Inflammatory macrophage treated with lipopolysaccharide for 1 hour (primary cell): ENCODE measurements around the gene TST.
"Not testable (repeated sequence)": the region's sequence is repeated elsewhere in the genome, so short reads cannot be mapped to it uniquely, and the experiment has no call there.

Source experiments
- DNase-seq, 2 donors: peaks; one replicate each; pipeline ENCODE4 v3.0.0-alpha.2; 2020 to 2022

TST gene

DNA sequence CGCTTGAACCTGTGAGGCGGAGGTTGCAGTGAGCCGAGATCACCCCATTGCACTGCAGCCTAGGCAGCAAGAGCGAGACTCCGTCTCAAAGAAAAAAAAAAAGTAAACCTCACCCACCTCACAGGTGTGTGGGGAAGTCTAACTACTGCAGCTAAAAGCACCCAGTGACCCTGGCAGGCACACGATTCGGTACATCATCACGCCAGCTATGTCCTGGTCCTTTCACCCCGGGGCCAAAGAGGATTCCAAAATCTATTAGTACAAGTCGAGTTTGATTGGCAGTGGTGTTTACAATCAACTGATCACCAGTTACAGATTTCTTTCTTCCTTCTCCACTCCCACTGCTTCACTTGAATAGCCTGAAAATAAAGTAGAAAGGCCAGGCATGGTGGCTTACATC is 6.3 kb downstream of the TST start:
- DNase-seq = no peak

DNA sequence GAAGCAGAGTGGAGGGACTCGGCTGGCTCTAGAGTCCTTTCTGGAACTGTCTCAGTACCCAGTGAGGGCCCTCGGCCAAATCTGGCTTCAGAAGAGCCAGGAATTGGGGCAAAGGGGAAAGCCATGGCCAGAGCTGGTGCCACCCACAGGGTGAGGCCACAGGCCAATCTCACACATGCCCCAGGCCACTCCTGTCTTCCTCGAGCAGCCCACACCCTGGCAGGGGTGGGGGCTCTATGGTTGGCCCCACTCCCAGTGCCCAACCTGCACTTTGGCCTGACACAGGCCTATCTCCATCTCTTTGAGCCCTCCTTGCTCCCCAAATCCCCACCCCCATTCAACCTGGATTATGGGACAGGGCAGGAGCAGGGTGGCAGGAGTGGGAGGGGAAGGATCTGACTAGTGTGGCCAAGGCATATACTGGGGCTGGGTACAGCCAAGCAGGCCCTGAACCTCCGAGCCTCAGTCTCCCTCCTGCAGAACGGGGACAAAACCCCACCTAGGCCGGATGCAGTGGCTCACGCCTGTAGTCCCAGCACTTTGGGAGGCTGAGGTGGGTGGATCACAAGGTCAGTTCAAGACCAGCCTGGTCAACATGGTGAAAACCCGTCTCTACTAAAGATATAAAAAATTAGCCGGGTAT is 6.9 kb downstream of the TST start:
- no peak for DNase-seq

DNA sequence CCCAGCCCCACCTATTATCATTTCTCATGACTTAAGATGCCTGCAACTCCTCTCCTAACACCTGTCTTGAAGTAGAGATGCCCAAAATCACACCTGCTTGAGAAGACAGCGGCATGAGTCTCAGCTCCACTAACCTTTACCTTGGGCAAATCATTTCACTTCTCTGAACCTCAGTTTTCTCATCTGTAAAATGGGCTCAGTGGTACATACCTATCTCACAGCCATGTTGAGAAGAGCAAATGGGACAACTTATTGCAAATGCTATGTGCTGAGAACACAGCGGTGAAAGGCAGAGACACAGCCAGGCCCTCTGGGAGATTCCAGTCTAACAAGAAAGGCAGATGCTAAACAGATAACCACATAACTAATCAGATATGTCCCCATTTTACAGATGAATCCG is 7.8 kb downstream of the TST start:
- DNase-seq = no peak

GRCh38 chr22:37010976-37011375 is 8.3 kb downstream of the TST start:
- no peak for DNase-seq

GRCh38 chr22:37010174-37010573 is 9.1 kb downstream of the TST start:
- DNase-seq = no peak

- no peak for DNase-seq
These were observed 9.8 kb downstream of the TST start for GRCh38 chr22:37009490-37009889.

- DNase-seq = peak; percentile 68 to 70
These were observed 10.9 kb downstream of the TST start for GRCh38 chr22:37008365-37008764.

DNA sequence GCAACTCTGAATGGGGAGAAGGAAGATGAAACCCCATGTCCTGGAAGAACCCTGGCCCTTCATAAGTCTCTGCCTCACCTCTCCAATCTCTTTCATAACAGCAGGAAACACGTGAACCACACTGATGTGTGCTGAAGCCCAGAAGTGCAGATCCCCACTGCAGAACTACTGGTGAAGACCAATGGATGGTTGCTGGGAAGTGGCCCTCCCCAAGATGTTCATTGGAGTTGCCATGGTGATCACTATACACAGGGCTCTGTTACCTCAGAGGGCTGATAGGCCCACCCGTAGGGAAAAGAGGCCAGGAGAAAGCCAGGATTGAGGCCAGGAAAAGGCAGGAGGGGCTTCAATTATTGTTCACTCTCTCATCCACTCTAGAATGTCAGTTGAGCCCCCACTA is 11.6 kb downstream of the TST start:
- no peak for DNase-seq

GRCh38 chr22:37002633-37003032 is 16.6 kb downstream of the TST start:
- no peak for DNase-seq

GRCh38 chr22:37001826-37002225 is 17.4 kb downstream of the TST start:
- DNase-seq = no peak

DNA sequence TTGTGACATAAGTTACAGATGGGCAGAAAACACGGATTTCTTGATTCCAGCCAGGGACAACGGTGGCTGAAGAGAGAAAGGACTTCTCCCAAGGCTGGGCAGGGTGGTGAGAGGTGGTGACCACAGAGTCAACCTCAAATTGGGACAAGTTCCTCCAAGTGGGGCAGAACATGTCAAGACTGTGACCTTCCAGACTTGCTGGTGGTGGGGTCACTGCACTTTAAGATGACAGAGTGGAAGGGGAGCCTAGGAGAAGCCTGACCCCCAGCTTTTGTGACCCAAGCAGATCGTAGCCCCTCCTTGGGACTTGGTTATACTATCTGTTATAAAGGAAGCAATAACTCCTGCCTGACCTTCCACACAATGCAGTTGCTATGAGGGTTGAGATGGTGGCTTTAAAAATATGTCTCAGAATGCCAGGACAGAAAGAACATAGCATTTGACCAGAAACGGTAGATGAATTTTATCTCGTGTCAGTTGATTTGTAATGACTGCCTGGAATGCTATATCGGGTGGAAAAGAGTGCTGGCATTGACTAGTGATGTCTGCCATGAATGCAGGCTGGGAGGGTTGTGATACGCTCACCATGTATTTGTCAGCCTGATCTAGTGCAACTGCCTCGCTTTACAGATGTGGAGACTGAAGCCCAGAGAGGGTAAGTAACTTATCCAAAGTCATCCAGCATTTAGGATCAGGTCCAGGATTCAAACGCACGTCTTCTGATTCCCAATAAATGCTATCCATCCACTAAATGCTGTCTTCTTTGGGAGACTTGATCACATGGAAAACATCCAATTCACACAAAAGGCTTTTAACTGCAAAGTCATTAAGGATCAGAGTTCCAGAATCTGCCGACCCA is 18.3 kb downstream of the TST start:
- no peak for DNase-seq

- DNase-seq = no peak
These were observed 19.8 kb downstream of the TST start for GRCh38 chr22:36999463-36999862.

DNA sequence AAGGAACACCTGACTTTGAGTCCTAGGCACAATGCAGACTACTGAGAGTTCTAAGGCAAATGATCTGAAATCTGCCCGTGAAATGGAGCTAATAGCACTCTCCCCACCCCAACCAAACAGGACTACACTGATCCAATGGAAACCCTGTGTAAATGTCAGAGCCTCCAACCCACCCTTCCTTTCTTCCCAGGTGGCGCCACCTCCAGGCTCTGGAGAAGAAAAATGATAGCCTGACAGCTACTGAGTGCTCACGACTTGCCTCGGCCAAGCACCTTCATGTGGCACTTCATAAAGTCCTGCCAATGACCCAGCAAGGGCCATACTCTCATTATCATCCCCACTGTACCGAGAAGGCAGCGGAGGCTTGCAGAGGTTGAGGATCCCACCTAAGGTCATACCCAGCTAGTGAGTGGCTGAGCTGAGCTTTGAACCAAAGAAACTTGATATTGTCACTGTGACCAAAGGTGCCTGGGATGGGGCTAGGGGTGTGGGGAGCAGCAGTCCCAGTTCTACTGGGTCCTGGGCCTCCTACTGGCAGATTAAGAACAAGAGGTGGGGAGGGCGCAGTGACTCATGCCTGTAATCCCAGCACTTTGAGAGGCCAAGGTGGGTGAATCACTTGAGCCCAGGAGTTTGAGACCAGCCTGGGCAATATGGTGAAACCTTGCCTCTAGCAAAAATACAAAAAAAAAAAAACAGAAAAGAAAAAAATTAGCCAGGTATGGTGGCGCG is 20.5 kb downstream of the TST start:
- DNase-seq = no peak

- DNase-seq = no peak
These were observed 21.5 kb downstream of the TST start for GRCh38 chr22:36997746-36998145.

DNA sequence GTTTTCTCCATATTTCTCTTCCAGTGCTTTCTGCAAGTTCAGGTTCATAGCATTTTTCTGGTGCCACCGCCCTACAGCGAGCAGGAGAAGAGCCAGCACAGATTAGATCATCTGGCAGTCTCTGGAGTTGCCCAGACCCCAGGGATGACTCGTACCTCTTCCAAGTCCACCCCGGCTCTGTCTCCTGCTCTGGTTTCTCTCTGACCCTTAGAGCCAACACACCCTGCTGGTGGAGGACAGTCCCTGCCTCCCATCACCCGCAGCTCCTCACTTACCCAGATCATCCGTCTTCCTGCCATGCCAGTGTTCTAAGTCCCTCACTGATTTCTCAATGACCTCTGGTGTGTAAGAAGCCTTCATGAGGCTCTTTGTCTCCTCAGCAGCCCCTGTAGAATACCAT is 28.0 kb downstream of the TST start:
- no peak for DNase-seq

DNA sequence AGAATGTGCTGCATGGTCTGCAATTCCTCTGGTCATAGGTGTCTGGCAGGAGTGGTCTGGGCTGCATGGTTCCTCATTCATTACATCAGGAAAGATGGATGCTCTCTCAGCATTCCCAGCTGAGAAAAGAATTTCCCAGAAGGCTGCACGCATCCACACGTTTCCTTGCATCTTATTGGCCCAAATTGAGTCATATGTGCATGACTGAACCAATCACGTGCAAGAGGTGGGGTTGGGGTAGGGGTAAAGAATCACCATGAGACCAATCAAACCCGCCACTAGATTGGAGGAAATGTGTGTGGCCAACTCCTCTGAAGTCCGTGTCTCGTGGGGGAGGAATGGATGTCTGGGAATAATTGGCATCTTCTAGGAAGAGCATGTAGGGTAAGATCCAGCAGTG is 28.8 kb downstream of the TST start:
- DNase-seq = no peak

- DNase-seq = not testable (repeated sequence)
These were observed 30.2 kb downstream of the TST start for GRCh38 chr22:36989012-36989411.

DNA sequence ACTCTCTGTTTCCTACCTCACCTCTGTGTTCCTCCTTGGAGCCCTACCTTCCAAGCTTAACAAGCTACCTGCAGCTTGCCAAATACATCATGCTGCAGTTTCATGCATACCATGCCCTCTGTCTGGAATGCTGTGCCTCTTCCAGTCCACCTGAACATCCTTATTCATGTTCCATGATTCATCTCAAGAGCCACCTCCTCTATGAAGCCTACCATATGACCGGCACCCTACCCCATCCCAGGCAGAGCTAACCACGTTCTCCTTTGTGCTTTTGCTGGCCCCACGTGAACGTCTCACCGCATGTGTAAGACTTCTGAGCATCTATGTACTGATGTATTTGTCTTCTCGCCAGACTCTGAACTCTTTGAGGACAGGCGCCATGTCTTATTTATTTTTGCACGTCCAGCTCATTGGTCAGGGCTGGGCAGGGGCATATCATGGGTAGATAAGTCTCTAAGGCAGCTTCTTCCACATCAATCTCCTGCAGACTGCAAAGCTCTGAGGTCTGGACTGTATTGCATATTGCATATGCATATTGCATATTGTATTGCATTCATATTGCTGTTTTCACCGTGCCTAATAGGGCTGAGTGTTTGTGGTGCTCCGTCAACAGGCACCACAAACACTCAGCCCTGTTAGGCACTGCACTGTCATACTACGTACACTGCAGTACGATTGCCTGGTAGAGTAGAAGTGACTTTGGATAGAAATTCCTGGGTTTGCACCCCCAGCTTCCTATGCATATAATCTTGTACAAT is 31.0 kb downstream of the TST start:
- DNase-seq = no peak

DNA sequence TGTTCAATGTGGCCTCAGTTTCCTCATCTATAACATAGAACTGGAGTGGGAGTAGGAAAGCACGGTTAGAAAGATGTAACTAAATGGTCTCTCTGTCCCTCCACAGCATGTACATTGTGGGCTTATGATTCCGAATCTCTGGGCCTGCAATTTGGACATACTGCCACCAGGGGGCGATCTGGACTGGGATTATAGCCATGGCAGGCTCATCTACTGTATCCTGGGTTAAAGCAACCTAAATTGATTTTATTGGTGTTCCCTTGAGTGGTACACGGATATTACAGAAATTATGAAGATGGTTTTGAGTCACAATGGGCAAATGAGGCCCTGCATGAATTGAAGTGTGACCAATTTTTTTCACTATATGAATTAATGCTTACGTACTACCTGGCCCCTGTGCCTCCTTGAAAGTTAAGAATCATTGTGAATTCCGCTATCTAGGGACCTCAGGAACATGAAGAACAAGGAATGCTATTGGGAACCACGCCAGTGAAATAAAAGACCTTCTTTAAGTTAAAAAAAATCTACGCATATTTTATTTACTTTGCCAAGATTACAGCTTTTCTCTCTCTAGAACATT is 32.9 kb downstream of the TST start:
- DNase-seq = peak; percentile 23 to 76

- peak; percentile 15 to 29 for DNase-seq
These were observed 33.9 kb downstream of the TST start for GRCh38 chr22:36985211-36985889.

GRCh38 chr22:36982136-36982535 is 37.1 kb downstream of the TST start:
- no peak for DNase-seq

DNA sequence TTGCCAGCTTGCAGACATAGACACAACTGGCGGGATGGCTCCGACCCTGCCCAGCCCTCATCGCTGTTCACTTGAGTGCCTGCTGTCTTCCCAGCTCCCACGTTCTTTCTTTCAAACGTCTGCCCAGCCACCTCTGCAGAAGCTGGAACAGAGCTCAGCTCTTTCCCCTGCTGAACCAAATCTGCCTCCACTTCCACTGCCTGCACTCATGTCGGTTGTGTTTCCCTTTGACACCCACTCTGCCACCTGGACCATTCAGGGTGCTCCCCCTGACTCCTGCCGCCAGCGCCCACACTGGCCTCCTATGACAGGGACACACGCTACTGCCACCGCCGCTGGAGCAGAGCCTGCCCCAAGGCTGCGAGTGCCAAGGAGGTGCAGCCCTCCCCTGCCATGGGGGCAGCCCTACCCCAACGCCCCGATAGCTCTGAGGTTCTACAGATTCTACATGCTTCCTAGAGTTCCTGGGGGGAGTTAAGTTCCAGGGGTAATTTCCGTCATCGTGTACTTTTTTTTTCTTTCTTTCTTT is 37.9 kb downstream of the TST start:
- DNase-seq = no peak
